IMR-90 (cell line): ENCODE data around the gene LMTK2. TPM values are rescaled to one million over a fixed set of nuclear protein-coding genes. Genes with fewer than 3 reads are reported as not detected.

Experiments used
- ATAC-seq: fragments of 200-7000 bp; cut with Tn5 transposase; 2 replicates; pipeline ENCODE4 v1.9.1; 2020; ENCODE audit warnings: low read depth, mild to moderate bottlenecking, moderate library complexity
- BruUV-seq: library from RNA; stranded (reverse); fragments of 400-500 nt; replicated peaks from 2 replicates; lab custom pipeline; 2021; lab: Mats Ljungman, UMichigan
- CTCF ChIA-PET: fragments of 300-600 bp; formaldehyde crosslinking; extraction: SDS; loops from one replicate; lab custom pipeline; 2021; ENCODE audit warnings: antibody characterized with exemption; lab: Yijun Ruan, JAX
- POLR2A ChIA-PET: fragments of 300-600 bp; sonication (Branson Sonifier 250); formaldehyde crosslinking; loops from one replicate; lab custom pipeline; 2022; ENCODE audit warnings: antibody characterized with exemption; ENCODE audit not compliant: unreplicated experiment; lab: Charles Lee
- DNase-seq: peaks from one replicate; pipeline ENCODE4 v3.0.0; 2013
- H2AFZ ChIP-seq: replicated peaks from 2 replicates; pipeline ENCODE3; 2013; ENCODE audit warnings: low read length, mild to moderate bottlenecking; ENCODE audit not compliant: poor library complexity
- H2AK5ac ChIP-seq: 2 replicates; pipeline ENCODE4 v1.6.1; 2013; ENCODE audit warnings: low read depth, low read length, inconsistent platforms
- H2AK9ac ChIP-seq: replicated peaks from 2 replicates; pipeline ENCODE3; 2013; ENCODE audit warnings: mild to moderate bottlenecking, low read depth, low read length, moderate library complexity; ENCODE audit not compliant: poor library complexity
- H2BK120ac ChIP-seq: 2 replicates; pipeline ENCODE4 v1.6.1; 2013; ENCODE audit warnings: low read depth, low read length, inconsistent platforms
- H2BK15ac ChIP-seq: 3 replicates; pipeline ENCODE4 v1.6.1; 2013; ENCODE audit warnings: low read depth, low read length, inconsistent platforms
- H2BK20ac ChIP-seq: 2 replicates; pipeline ENCODE4 v1.6.1; 2013; ENCODE audit warnings: low read depth, mild to moderate bottlenecking, inconsistent platforms, low read length, moderate library complexity
- H2BK5ac ChIP-seq: 2 replicates; pipeline ENCODE4 v1.6.1; 2013; ENCODE audit warnings: mild to moderate bottlenecking, low read depth, low read length, inconsistent platforms; ENCODE audit not compliant: poor library complexity, severe bottlenecking
- H3K14ac ChIP-seq: replicated peaks from 2 replicates; pipeline ENCODE4 v1.6.1; 2013; ENCODE audit warnings: low read depth, low read length, inconsistent platforms
- H3K18ac ChIP-seq: 2 replicates; pipeline ENCODE4 v1.6.1; 2013; ENCODE audit warnings: low read depth, low read length, control low read depth
- H3K23ac ChIP-seq: 2 replicates; pipeline ENCODE4 v1.6.1; 2013; ENCODE audit warnings: low read depth, low read length, inconsistent platforms
- H3K27ac ChIP-seq: 2 replicates; pipeline ENCODE4 v1.5.1; 2013; ENCODE audit warnings: mild to moderate bottlenecking, control low read depth, low read length; ENCODE audit not compliant: insufficient read depth
- H3K27me3 ChIP-seq: 2 replicates; pipeline ENCODE4 v1.6.1; 2013; ENCODE audit warnings: low read length; ENCODE audit not compliant: control insufficient read depth, insufficient read depth
- H3K36me3 ChIP-seq: 2 replicates; pipeline ENCODE4 v1.6.1; 2013; ENCODE audit warnings: low read length, mixed read lengths; ENCODE audit not compliant: control insufficient read depth, insufficient read depth
- H3K4ac ChIP-seq: 2 replicates; pipeline ENCODE4 v1.6.1; 2013; ENCODE audit warnings: low read depth, low read length, inconsistent platforms
- H3K4me1 ChIP-seq: 2 replicates; pipeline ENCODE4 v1.6.1; 2013; ENCODE audit warnings: low read length, mixed read lengths; ENCODE audit not compliant: control insufficient read depth, insufficient read depth
- H3K4me2 ChIP-seq: 2 replicates; pipeline ENCODE4 v1.6.1; 2013; ENCODE audit warnings: low read depth, mild to moderate bottlenecking, control low read depth, low read length, moderate library complexity
- H3K4me3 ChIP-seq: 2 replicates; pipeline ENCODE4 v1.5.1; 2013; ENCODE audit warnings: low read depth, mild to moderate bottlenecking, control low read depth, low read length, moderate library complexity; ENCODE audit not compliant: insufficient read depth
- H3K56ac ChIP-seq: 2 replicates; pipeline ENCODE4 v1.6.1; 2013; ENCODE audit warnings: low read length, inconsistent platforms; ENCODE audit not compliant: insufficient read depth; ENCODE audit errors: extremely low read depth
- H3K79me1 ChIP-seq, 2 experiments: 2 replicates each; pipeline ENCODE4 v1.6.1; 2013; ENCODE audit warnings: low read length in 2 of 2, inconsistent platforms in 1 of 2, low read depth in 1 of 2
- H3K9ac ChIP-seq: 2 replicates; pipeline ENCODE4 v1.6.1; 2013; ENCODE audit warnings: low read depth, low read length, control low read depth
- H3K9me1 ChIP-seq: 2 replicates; pipeline ENCODE4 v1.6.1; 2013; ENCODE audit warnings: low read length, inconsistent platforms; ENCODE audit not compliant: insufficient read depth
- H3K9me3 ChIP-seq: 2 replicates; pipeline ENCODE4 v1.6.1; 2013; ENCODE audit warnings: low read length; ENCODE audit not compliant: control insufficient read depth, insufficient read depth
- H4K20me1 ChIP-seq: 2 replicates; pipeline ENCODE4 v1.6.1; 2013; ENCODE audit warnings: low read length, inconsistent platforms; ENCODE audit not compliant: insufficient read depth
- H4K5ac ChIP-seq: 2 replicates; pipeline ENCODE4 v1.6.1; 2013; ENCODE audit warnings: mild to moderate bottlenecking, low read depth, low read length, control low read depth
- H4K8ac ChIP-seq, 2 experiments: 2 replicates each; pipeline ENCODE4 v1.6.1; 2013; ENCODE audit warnings: low read depth in 2 of 2, low read length in 2 of 2, control low read depth in 1 of 2, inconsistent platforms in 1 of 2
- H4K91ac ChIP-seq: 2 replicates; pipeline ENCODE4 v1.6.1; 2013; ENCODE audit warnings: low read depth, low read length, inconsistent platforms; ENCODE audit not compliant: insufficient read depth
- BHLHE40 ChIP-seq: fragments of 150-350 bp; IDR thresholded peaks from 2 replicates; pipeline ENCODE4 v1.6.1; 2016; ENCODE audit warnings: mild to moderate bottlenecking, low read depth, low read length
- RCOR1 ChIP-seq: IDR thresholded peaks from 2 replicates; pipeline ENCODE4 v1.6.1; 2012; ENCODE audit warnings: mild to moderate bottlenecking, low read length, improper control_type of control experiment; ENCODE audit not compliant: insufficient replicate concordance
- SMC3 ChIP-seq: fragments of 150-350 bp; IDR thresholded peaks from 2 replicates; pipeline ENCODE4 v1.6.1; 2016; ENCODE audit warnings: low read depth, mild to moderate bottlenecking, antibody characterized with exemption, low read length, moderate library complexity
- WGBS, 2 experiments: methylation state at CpG; one replicate each; pipeline versions ENCODE4 v1.1.5 to v1.1.7; 2013; ENCODE audit warnings: missing lambda C conversion rate in 2 of 2; ENCODE audit not compliant: insufficient read length in 1 of 2; ENCODE audit errors: extremely low coverage in 2 of 2; 5-methylcytosine and 5-hydroxymethylcytosine counted together
- dilution Hi-C: fragments of 300-500 bp; cut with HindIII; formaldehyde crosslinking; loops from one replicate; pipeline ENCODE4 v1.14.3; 2018; ENCODE audit warnings: low sequenced_read_pairs; ENCODE audit not compliant: unreplicated experiment
- in situ Hi-C: fragments of 300-500 bp; cut with MboI; formaldehyde crosslinking; loops from 3 replicates; pipeline ENCODE4 v1.14.3; 2019; ENCODE audit warnings: low sequenced_read_pairs, inconsistent platforms, mixed read lengths
- intact Hi-C: fragments of 100-400 bp; cut with micrococcal nuclease; formaldehyde crosslinking; loops from 2 replicates; pipeline ENCODE4 v1.10.0; 2022
- polyA plus RNA-seq, 3 experiments: library from polyadenylated mRNA; depleted of rRNA; stranded (reverse); fragments of >200 nt; gene quantifications; 2 replicates each; pipeline ENCODE4 v1.2.3, GENCODE V29; 2012; ENCODE audit warnings: low replicate concordance in 1 of 3
- total RNA-seq: library from RNA; depleted of rRNA; stranded (reverse); fragments of >200 nt; gene quantifications from 2 replicates; pipeline ENCODE4 v1.2.3, GENCODE V29; 2012

LMTK2 gene
- total and polyA plus RNA-seq, 2 of the 4 experiments (the other 2 are of a cell fraction) = 4.4 to 5.0 TPM

DNA sequence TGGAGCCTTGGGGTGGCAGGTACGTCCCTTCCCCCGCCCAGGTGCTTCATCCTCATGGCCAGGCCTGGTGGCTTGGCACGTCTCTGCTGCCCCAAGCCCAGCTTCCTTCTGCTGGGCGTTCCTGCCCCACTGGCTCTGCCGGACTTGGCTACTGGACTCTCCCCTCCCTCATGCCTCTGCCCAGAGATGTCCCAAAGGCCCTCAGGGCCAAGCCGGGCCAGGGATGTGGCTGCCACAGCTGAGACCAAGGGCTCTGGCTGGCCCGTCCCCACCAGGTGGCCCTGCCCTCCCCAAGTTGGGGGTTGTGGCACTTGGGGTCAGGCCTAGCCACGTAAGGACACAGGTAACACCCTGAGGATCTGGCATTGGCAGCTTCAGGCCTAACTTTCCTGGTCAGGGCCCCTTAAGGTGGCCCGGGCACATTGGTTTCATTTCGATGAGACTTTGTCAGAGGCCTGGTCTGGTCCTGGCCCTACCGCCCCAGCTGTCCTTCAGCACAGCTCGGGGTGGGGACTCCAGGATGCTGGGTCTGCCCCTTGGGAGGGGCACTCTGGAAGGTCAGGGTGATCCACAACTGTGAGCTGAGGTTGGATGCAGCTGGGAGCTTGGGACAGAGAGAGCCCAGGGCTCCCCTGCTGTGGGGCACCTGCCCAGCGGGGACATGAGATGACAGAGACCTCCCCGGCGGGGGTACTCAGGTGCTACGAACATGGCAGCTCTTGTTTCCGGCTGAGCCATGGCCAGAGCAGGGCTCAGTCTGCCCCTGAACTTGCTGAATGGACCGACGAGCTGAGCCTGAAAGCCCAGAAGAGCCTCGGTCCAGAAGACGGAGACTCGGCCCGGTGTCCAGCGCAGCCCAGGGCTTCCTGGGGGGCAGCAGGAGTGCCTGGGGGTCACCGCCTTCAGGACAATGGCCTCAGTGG, 107.5 kb downstream of the LMTK2 start:
- Histone ChIP-seq H2BK5ac (no peak overlapping the region), H2AK5ac (no peak overlapping the region), H2AFZ (no peak overlapping the region), H2BK120ac (no peak overlapping the region), H3K9ac (no peak overlapping the region), H3K4me2 (no peak overlapping the region), H3K4ac (no peak overlapping the region), H3K79me1 (no peaks in the 10 kb centered on the region), H3K14ac (no peak overlapping the region), H3K9me1 (no peaks in the 10 kb centered on the region), H3K18ac (no peak overlapping the region), H3K4me1 (no peaks in the 10 kb centered on the region), H3K36me3 (peaks cover 14% of the 10 kb centered on the region), H4K5ac (no peak overlapping the region), H3K23ac (no peak overlapping the region), H3K27me3 (no peaks in the 10 kb centered on the region), H2BK20ac (no peak overlapping the region), H4K8ac (no peak overlapping the region), H4K20me1 (no peaks in the 10 kb centered on the region), H3K9me3 (no peaks in the 10 kb centered on the region), H4K91ac (no peak overlapping the region), H3K4me3 (no peak overlapping the region), H2AK9ac (peak overlapping the region; percentile 37), H2BK15ac (no peak overlapping the region), H3K56ac (no peak overlapping the region), H3K27ac (no peak overlapping the region)
- ChIA-PET POLR2A (no interaction called here), CTCF (no interaction called here)
- intact Hi-C loops (no loop called here), dilution Hi-C loops (no loop called here), in situ Hi-C loops (no loop called here)
- 87% methylated on average over 15 of the region's 25 CpGs; no CpG with 5 or more reads in 1 of the 2 experiments for WGBS, 2 experiments
- ATAC-seq (no peak), DNase-seq (no peak)
- TF ChIP-seq RCOR1 (no peak), SMC3 (no peak), BHLHE40 (no peak)
- no TSS peak for BruUV-seq
